Heart right ventricle (tissue), 16 donors: ENCODE data around the gene IL15RA. TPM values are rescaled to one million over a fixed set of nuclear protein-coding genes. Genes with fewer than 3 reads are reported as not detected.
A peak's percentile ranks its signal among the peaks of the same experiment; 100 is the strongest.

Source experiments
- ATAC-seq, 8 donors: fragments of 200-7000 bp; cut with Tn5 transposase; one replicate each; pipeline ENCODE4 v1.9.1; 2020; ENCODE audit warnings: mild to moderate bottlenecking in 8 of 8, moderate library complexity in 8 of 8, moderate number of reproducible peaks in 1 of 8
- DNase-seq, 2 donors: peaks; one replicate each; pipeline ENCODE4 v3.0.0-alpha.2; 2020
- H3K27ac ChIP-seq, 10 donors: fragments of 200-600 bp; sonication (generic) in 2 of 10; one replicate each; pipeline versions ENCODE4 v1.5.0 to v1.8.0; 2020 to 2022; ENCODE audit warnings: mild to moderate bottlenecking in 3 of 10
- H3K27me3 ChIP-seq, 7 donors: fragments of 200-600 bp; one replicate each; pipeline ENCODE4 v1.8.0; 2021 to 2022; ENCODE audit warnings: mild to moderate bottlenecking in 2 of 7
- H3K36me3 ChIP-seq, 9 donors: fragments of 200-600 bp; sonication (generic) in 1 of 9; one replicate each; pipeline versions ENCODE4 v1.5.0 to v1.8.0; 2020 to 2022; ENCODE audit warnings: mild to moderate bottlenecking in 2 of 9
- H3K4me1 ChIP-seq, 9 donors: fragments of 200-600 bp; sonication (generic) in 1 of 9; one replicate each; pipeline versions ENCODE4 v1.5.0 to v1.8.0; 2020 to 2022; ENCODE audit warnings: mild to moderate bottlenecking in 4 of 9
- H3K4me3 ChIP-seq, 10 donors: fragments of 200-600 bp; sonication (generic) in 2 of 10; one replicate each; pipeline versions ENCODE4 v1.5.0 to v1.8.0; 2020 to 2022; ENCODE audit warnings: mild to moderate bottlenecking in 7 of 10, moderate library complexity in 2 of 10
- H3K9me3 ChIP-seq, 11 donors: fragments of 200-600 bp in 10 of 11; sonication (generic) in 2 of 11; one replicate each; pipeline versions ENCODE4 v1.5.0 to v1.8.0; 2013 to 2022; ENCODE audit warnings: mild to moderate bottlenecking in 2 of 11, control low read depth in 1 of 11, moderate library complexity in 1 of 11
- CTCF ChIP-seq, 9 donors: fragments of 200-600 bp; sonication (generic) in 2 of 9; IDR thresholded peaks; one replicate each; pipeline versions ENCODE4 v1.5.0 to v1.8.0; 2021 to 2022; ENCODE audit warnings: antibody characterized with exemption in 9 of 9, mild to moderate bottlenecking in 5 of 9, moderate library complexity in 1 of 9
- WGBS, 2 donors: extraction: QIAGEN DNeasy Blood & Tissue Kit; methylation state at CpG; one replicate each; pipeline ENCODE4 v1.1.7; 2013; ENCODE audit warnings: inconsistent platforms in 1 of 2; 5-methylcytosine and 5-hydroxymethylcytosine counted together
- intact Hi-C, 10 donors: fragments of 100-400 bp; cut with DNase I; formaldehyde crosslinking; loops; one replicate each; pipeline versions ENCODE4 v1.11.1 to v1.14.2; 2022
- polyA plus RNA-seq, 2 donors: library from polyadenylated mRNA; stranded (reverse); fragments of 200-250 nt; gene quantifications; one replicate each; pipeline ENCODE4 v1.2.3, GENCODE V29; 2013
- total RNA-seq, 10 donors: library from RNA; stranded (reverse); fragmentation: NEBNext Ultra II Directional in 3 of 10; extraction: Animal tissue kit (Norgen Biotek cat#: 25700) in 3 of 10; gene quantifications; one replicate each; pipeline versions ENCODE4 v1.2.1 to v1.2.4, GENCODE V29; 2021 to 2023
- donor health status: Arrhythmogenic right ventricular cardiomyopathy.
- donor health status: ischemic (EF 13 %, LVEDD 7.1; RV severe dilation, severe dysfunction).
- donor health status: healthy with polysubstance abuse.
- donor health status: DM: no; HTN: yes; CAD: no.
- donor health status: DM: no; HTN: no; CAD: no.
- donor health status: ischemic (EF 25% LVEDD 6.9; RV normal size, moderate dysfunction).
- donor health status: ischemic (EF 25% LVEDD 5.7; RV mildly dilated, moderate dysfunction).
- donor health status: healthy.
- donor health status: DM: yes; HTN: yes; CAD: no.
- donor health status: Ischemic cardiomyopathy.
- donor health status: ischemic (EF 35%, LVEDD 5.7; RV mildly dilated, moderate dysfunction).
- donor health status: nonischemic (EF 11% LVEDD 7.7; RV severe dilation, severe dysfunction).
- donor health status: DM: yes; HTN: yes; CAD: no.
- donor health status: PGD.
- donor health status: ischemic (EF 29% LVEDD 5.4; RV normal size, mild dysfunction).
- donor health status: nonischemic (EF 23%, LVEDD 6.1; RV moderate dilation, normal function).

Gene IL15RA
- total and polyA plus RNA-seq, 12 donors = 3.5 to 21.0 (median 5.8) TPM

GRCh38 chr10:5906651-5907050, 70.7 kb downstream of the IL15RA start:
- ATAC-seq (peak in 2 of 8 donors; percentile 6 to 11), DNase-seq (no peak)
- WGBS, 2 donors = 95 to 99% methylated on average over 5 of the region's 5 CpGs
- peak overlapping the region in 1 of 10 donors; percentile 2 for H3K4me3 ChIP-seq
- TF ChIP-seq CTCF (IDR thresholded peaks at IDR 0.05) = no peak
- H3K4me1 ChIP-seq = peaks cover 3 to 39% (median 23%) of the 10 kb centered on the region in 9 donors
- H3K36me3 ChIP-seq = peaks cover 0 to 78% (median 47%) of the 10 kb centered on the region in 9 donors
- peak overlapping the region in 4 of 10 donors; percentile 12 to 55 (median 45) for H3K27ac ChIP-seq
- H3K9me3 ChIP-seq = no peaks in the 10 kb centered on the region
- no peaks in the 10 kb centered on the region for H3K27me3 ChIP-seq
- intact Hi-C loops = loop anchor here in 1 of 10 donors (10.0 kb wide), 1 partner anchor 68 kb away; the partner anchor contains the start of gene IL15RA

DNA sequence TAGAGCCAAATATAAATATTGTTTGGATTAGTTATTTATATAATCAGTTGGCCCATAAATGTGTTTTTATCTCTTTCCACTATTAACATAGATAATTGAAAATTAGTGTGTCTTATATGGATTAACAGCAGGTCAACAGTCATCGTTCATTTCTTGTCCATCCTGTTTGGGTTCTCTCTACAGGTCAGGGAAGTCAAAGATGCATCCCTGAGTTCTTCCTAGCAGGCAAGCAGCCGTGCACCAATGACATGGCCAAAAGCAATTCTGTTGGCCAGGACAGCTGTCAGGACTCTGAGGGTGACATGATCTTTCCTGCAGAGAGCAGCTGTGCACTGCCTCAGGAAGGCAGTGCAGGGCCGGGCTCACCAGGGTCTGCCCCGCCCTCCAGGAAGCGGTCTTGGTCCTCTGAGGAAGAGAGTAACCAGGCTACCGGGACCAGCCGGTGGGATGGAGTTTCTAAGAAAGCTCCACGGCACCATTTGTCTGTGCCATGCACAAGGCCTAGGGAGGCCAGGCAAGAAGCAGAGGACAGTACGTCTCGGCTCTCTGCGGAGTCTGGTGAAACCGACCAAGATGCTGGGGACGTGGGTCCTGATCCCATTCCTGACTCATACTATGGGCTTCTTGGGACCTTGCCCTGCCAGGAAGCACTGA, 71.4 kb downstream of the IL15RA start:
- intact Hi-C loops = loop anchor here in 1 of 10 donors (10.0 kb wide), 1 partner anchor 69 kb away; the partner anchor contains the start of gene IL15RA
- WGBS, 2 donors = 57 to 67% methylated on average over 13 of the region's 13 CpGs
- Histone ChIP-seq H3K27me3 (no peaks in the 10 kb centered on the region), H3K9me3 (no peaks in the 10 kb centered on the region), H3K4me1 (peaks cover 3 to 39% (median 23%) of the 10 kb centered on the region in 9 donors), H3K27ac (peak overlapping the region in 6 of 10 donors; percentile 5 to 55 (median 34)), H3K36me3 (peaks cover 0 to 73% (median 40%) of the 10 kb centered on the region in 9 donors), H3K4me3 (peak overlapping the region in 1 of 10 donors; percentile 2)
- DNase-seq (peak; percentile 35 to 58), ATAC-seq (peak; percentile 78 to 93 (median 82))
- TF ChIP-seq CTCF (IDR thresholded peaks at IDR 0.05) = peak in 4 of 9 donors; percentile 11 to 40 (median 24)

DNA sequence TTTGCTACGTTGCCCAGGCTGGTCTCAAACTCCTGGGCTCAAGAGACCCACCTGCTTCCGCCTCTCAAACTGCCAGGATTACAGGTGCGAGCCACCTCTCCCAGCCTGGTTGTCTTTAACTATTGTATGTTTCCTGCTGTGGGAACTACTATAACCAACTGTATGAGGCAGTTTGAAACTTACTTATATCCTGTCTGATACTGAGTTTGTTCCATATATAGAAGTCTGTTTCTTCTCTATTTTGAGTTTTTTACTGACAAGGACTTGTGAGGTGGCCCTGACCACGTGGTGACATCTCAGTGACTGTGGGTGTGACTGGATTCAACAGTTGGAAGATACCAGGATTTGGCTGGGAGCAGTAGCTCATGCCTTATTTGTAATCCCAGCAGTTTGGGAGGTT, 73.1 kb downstream of the IL15RA start:
- Histone ChIP-seq H3K9me3 (no peaks in the 10 kb centered on the region), H3K4me3 (no peak overlapping the region), H3K4me1 (peaks cover 3 to 31% (median 20%) of the 10 kb centered on the region in 9 donors), H3K27ac (peak overlapping the region in 5 of 10 donors; percentile 5 to 36 (median 19)), H3K27me3 (no peaks in the 10 kb centered on the region), H3K36me3 (peaks cover 0 to 55% (median 23%) of the 10 kb centered on the region in 9 donors)
- intact Hi-C loops = loop anchor here in 1 of 10 donors (10.0 kb wide), 1 partner anchor 71 kb away; the partner anchor contains the start of gene IL15RA
- ATAC-seq (peak in 6 of 8 donors; percentile 13 to 74 (median 59)), DNase-seq (no peak)
- 56 to 64% methylated on average over 4 of the region's 4 CpGs for WGBS, 2 donors
- no peak for TF ChIP-seq CTCF (IDR thresholded peaks at IDR 0.05)

DNA sequence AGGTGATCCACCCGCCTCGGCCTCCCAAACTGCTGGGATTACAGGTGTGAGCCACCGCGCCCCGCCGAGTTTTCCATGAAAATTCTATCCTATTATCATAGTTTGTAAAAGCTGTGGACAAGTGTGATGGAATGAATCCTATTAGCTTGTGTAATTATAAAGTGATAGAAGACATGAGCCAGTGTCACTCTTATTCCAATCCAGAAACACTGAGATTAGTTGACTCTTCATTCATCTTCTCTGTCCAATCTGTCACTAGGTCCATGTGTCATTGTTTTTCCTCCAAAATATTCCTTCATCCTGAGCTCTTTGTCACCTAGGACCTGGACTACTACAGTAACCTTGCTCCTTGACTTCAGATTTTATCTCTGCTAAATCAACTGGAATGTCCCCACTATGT, 73.8 kb downstream of the IL15RA start:
- no peak for TF ChIP-seq CTCF (IDR thresholded peaks at IDR 0.05)
- WGBS, 2 donors = 79 to 91% methylated on average over 6 of the region's 6 CpGs
- Histone ChIP-seq H3K9me3 (peaks cover 0 to 1% (median 0%) of the 10 kb centered on the region in 11 donors), H3K36me3 (peaks cover 0 to 51% (median 16%) of the 10 kb centered on the region in 9 donors), H3K4me1 (peaks cover 3 to 31% (median 20%) of the 10 kb centered on the region in 9 donors), H3K27ac (peak overlapping the region in 1 of 10 donors; percentile 19), H3K4me3 (no peak overlapping the region), H3K27me3 (no peaks in the 10 kb centered on the region)
- ATAC-seq (no peak), DNase-seq (no peak)
- intact Hi-C loops = loop anchor here in 1 of 10 donors (10.0 kb wide), 1 partner anchor 71 kb away; the partner anchor contains the start of gene IL15RA
